ENCODE measurements around the gene VSIG1.
A peak's percentile ranks its signal among the peaks of the same experiment; 100 is the strongest.

- TF ChIP-seq POLR2A (IDR thresholded peaks at IDR 0.05; ENCODE audit: low read length) (peak; percentile 74), GATA1 (IDR thresholded peaks at IDR 0.05; ENCODE audit: low read depth, low read length) (peak; percentile 32)
These were observed 43.6 kb downstream of the VSIG1 start for GRCh38 chrX:108088511-108088910.

All from erythroblast (primary cell).